Endothelial cell of umbilical vein (primary cell): ENCODE data around the gene KRTAP9-8.

ENCODE experiments used
- GATA2 ChIP-seq: IDR thresholded peaks from 2 replicates; pipeline ENCODE4 v1.7.0; 2011; ENCODE audit warnings: low read depth, mild to moderate bottlenecking, moderate library complexity, mixed read lengths, low read length; ENCODE audit not compliant: insufficient read length, insufficient read depth
- POLR2A ChIP-seq: IDR thresholded peaks from 2 replicates; pipeline ENCODE4 v1.6.1; 2012; ENCODE audit warnings: low read depth, mild to moderate bottlenecking, control low read depth, low read length
- POLR2AphosphoS5 ChIP-seq: IDR thresholded peaks from 2 replicates; pipeline ENCODE4 v1.6.1; 2012; ENCODE audit warnings: low read depth, mild to moderate bottlenecking, control low read depth, low read length, moderate library complexity; ENCODE audit not compliant: insufficient read depth
- TF ChIP-seq, protein P1 (sequence below): IDR thresholded peaks from 2 replicates; pipeline ENCODE4 v1.6.1; 2011; ENCODE audit not compliant: insufficient read depth, insufficient read length
- TF ChIP-seq, protein P2 (sequence below), 2 donors: IDR thresholded peaks; 1 replicate in 1 of 2; 2 replicates in 1 of 2; pipeline ENCODE4 v1.5.1; 2011; ENCODE audit warnings: low read length in 2 of 2, mild to moderate bottlenecking in 2 of 2, moderate library complexity in 2 of 2, control low read depth in 1 of 2, inconsistent platforms in 1 of 2, low read depth in 1 of 2; ENCODE audit not compliant: insufficient read depth in 1 of 2; ENCODE audit errors: extremely low read depth in 1 of 2

DNA sequence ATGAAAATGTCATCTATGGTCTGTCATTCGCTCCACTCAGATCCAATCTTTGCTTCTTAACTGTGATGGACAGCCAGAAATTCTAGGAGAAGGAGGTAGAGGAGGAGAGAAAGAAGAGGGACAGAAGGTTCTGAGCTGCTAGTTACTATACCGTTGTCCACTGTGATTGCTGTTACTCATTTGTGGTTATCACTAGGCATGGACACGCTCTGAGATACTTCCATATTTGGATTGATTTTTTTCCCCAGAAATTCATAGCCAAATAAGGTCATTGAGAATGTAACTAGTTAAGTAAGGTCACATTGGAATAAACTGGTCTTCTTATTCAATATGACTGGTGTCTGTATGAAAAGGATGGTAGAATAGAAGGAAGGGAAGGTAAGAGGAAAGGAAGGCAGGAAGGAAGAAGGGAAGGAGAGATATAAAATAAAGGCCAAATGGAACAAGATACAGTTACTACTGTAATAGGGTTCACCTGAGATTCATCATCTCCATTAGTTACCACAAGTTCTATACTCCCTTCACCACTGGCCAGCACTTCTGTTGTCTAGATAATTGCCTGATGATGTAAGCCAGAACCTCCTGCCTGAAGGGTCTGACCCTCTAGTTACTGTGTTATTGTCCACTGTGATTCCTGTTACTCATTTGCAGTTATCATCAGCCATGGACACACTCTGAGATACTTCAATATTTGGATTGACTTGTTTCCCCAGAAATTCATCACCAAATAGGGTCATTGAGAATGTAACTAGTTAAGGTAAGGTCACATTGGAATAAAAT, 40.6 kb downstream of the KRTAP9-8 start:
- TF ChIP-seq, protein P1, sequence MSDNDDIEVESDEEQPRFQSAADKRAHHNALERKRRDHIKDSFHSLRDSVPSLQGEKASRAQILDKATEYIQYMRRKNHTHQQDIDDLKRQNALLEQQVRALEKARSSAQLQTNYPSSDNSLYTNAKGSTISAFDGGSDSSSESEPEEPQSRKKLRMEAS: no peak
- TF ChIP-seq, protein P2, sequence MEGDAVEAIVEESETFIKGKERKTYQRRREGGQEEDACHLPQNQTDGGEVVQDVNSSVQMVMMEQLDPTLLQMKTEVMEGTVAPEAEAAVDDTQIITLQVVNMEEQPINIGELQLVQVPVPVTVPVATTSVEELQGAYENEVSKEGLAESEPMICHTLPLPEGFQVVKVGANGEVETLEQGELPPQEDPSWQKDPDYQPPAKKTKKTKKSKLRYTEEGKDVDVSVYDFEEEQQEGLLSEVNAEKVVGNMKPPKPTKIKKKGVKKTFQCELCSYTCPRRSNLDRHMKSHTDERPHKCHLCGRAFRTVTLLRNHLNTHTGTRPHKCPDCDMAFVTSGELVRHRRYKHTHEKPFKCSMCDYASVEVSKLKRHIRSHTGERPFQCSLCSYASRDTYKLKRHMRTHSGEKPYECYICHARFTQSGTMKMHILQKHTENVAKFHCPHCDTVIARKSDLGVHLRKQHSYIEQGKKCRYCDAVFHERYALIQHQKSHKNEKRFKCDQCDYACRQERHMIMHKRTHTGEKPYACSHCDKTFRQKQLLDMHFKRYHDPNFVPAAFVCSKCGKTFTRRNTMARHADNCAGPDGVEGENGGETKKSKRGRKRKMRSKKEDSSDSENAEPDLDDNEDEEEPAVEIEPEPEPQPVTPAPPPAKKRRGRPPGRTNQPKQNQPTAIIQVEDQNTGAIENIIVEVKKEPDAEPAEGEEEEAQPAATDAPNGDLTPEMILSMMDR (IDR thresholded peaks at IDR 0.05; ENCODE audit: extremely low read depth in 1 of 2, insufficient read depth in 1 of 2, low read depth in 1 of 2, low read length in 2 of 2): no peak
- TF ChIP-seq GATA2: no peak
- no peak for TF ChIP-seq POLR2A
- TF ChIP-seq POLR2AphosphoS5: no peak
